ENCODE results near the gene ARHGEF6.

- TF ChIP-seq NFE2L1 (CRISPR knock-in tag; IDR thresholded peaks at IDR 0.05) = no peak
- no peak for TF ChIP-seq CTCF (IDR thresholded peaks at IDR 0.05)
- TF ChIP-seq IRF1 (CRISPR knock-in tag; IDR thresholded peaks at IDR 0.05) = no peak
- TF ChIP-seq IRF2 (CRISPR knock-in tag; IDR thresholded peaks at IDR 0.05; ENCODE audit: borderline replicate concordance, low read depth) = no peak
- TF ChIP-seq SMAD4 (CRISPR knock-in tag; IDR thresholded peaks at IDR 0.05) = no peak
- TF ChIP-seq SP1 (CRISPR knock-in tag; conservative IDR thresholded peaks at IDR 0.05) = no peak
- TF ChIP-seq MAX (CRISPR knock-in tag; IDR thresholded peaks at IDR 0.05) = no peak
- no peak for TF ChIP-seq GTF2I (CRISPR knock-in tag; conservative IDR thresholded peaks at IDR 0.05)
- no peak for TF ChIP-seq TP53 (CRISPR knock-in tag; IDR thresholded peaks at IDR 0.05)
- TF ChIP-seq ESRRA (CRISPR knock-in tag; IDR thresholded peaks at IDR 0.05; ENCODE audit: borderline replicate concordance) = no peak
- TF ChIP-seq ZSCAN18 (CRISPR knock-in tag; IDR thresholded peaks at IDR 0.05) = no peak
- no peak for TF ChIP-seq E2F1 (CRISPR knock-in tag; IDR thresholded peaks at IDR 0.05)
Observed at GRCh38 chrX:136691028-136691809, 89.5 kb downstream of the ARHGEF6 start.

All from WTC11 (cell line).